Right atrium auricular region (tissue), 2 donors: Measurements from ENCODE around the gene NYAP2. TPM values are rescaled to one million over a fixed set of nuclear protein-coding genes. Genes with fewer than 3 reads are reported as not detected.

ENCODE experiments used
- DNase-seq: peaks from one replicate; pipeline ENCODE4 v3.0.0-alpha.2; 2019; ENCODE audit warnings: low spot score
- H3K27ac ChIP-seq, 2 donors: fragments of 200-600 bp; sonication (generic); 1 replicate in 1 of 2; 2 replicates in 1 of 2; pipeline ENCODE4 v1.5.1; 2016 to 2019
- H3K27me3 ChIP-seq, 2 donors: fragments of 200-600 bp; sonication (generic); one replicate each; pipeline versions ENCODE4 v1.5.1 to v1.6.0; 2017 to 2019
- H3K36me3 ChIP-seq: fragments of 200-600 bp; sonication (generic); one replicate; pipeline ENCODE4 v1.5.1; 2016
- H3K4me1 ChIP-seq, 2 donors: fragments of 200-600 bp; sonication (generic); one replicate each; pipeline versions ENCODE4 v1.5.1 to v1.6.0; 2017 to 2019
- H3K4me3 ChIP-seq, 2 donors: fragments of 200-600 bp; sonication (generic); 1 replicate in 1 of 2; 2 replicates in 1 of 2; pipeline ENCODE4 v1.5.1; 2017 to 2019; ENCODE audit warnings: mild to moderate bottlenecking in 1 of 2, moderate library complexity in 1 of 2
- H3K9me3 ChIP-seq, 2 donors: fragments of 200-600 bp; sonication (generic); one replicate each; pipeline ENCODE4 v1.5.1; 2019
- total RNA-seq, 2 donors: library from RNA; depleted of rRNA; stranded (reverse); fragments of >200 nt; gene quantifications; one replicate each; pipeline ENCODE4 v1.1.0, GENCODE V29; 2016
- TF ChIP-seq, protein P1 (sequence below), 2 donors: fragments of 200-600 bp; sonication (generic); IDR thresholded peaks; one replicate each; pipeline ENCODE4 v1.5.1; 2019; ENCODE audit warnings: antibody characterized with exemption in 2 of 2

NYAP2 gene
- total RNA-seq, 2 donors from 2014 or later: not detected

DNA sequence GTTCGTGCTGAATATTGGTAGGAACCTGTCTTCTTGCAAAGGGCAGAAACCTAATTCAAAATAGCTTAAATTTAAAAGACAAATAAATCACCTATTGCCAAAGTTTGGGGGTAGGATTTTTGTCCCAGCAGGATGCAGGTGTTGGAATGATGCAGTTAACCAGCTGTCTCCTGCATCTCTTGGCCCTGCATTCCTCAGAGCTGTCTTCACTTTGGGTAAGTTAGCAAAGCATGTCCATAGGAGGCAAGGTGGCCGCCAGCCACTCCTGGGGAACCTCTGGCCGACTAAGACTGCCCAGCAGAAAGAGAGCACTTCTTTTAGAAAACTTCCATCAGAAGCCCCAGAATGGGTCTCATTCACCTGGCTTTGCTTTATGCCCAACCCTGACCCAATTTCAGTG is 20.5 kb upstream of the NYAP2 start:
- Histone ChIP-seq H3K4me3 (no peak overlapping the region), H3K9me3 (no peaks in the 10 kb centered on the region), H3K4me1 (no peaks in the 10 kb centered on the region), H3K36me3 (no peaks in the 10 kb centered on the region), H3K27me3 (no peaks in the 10 kb centered on the region), H3K27ac (no peak overlapping the region)
- TF ChIP-seq, protein P1, sequence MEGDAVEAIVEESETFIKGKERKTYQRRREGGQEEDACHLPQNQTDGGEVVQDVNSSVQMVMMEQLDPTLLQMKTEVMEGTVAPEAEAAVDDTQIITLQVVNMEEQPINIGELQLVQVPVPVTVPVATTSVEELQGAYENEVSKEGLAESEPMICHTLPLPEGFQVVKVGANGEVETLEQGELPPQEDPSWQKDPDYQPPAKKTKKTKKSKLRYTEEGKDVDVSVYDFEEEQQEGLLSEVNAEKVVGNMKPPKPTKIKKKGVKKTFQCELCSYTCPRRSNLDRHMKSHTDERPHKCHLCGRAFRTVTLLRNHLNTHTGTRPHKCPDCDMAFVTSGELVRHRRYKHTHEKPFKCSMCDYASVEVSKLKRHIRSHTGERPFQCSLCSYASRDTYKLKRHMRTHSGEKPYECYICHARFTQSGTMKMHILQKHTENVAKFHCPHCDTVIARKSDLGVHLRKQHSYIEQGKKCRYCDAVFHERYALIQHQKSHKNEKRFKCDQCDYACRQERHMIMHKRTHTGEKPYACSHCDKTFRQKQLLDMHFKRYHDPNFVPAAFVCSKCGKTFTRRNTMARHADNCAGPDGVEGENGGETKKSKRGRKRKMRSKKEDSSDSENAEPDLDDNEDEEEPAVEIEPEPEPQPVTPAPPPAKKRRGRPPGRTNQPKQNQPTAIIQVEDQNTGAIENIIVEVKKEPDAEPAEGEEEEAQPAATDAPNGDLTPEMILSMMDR (IDR thresholded peaks at IDR 0.05): no peak
- no peak for DNase-seq

DNA sequence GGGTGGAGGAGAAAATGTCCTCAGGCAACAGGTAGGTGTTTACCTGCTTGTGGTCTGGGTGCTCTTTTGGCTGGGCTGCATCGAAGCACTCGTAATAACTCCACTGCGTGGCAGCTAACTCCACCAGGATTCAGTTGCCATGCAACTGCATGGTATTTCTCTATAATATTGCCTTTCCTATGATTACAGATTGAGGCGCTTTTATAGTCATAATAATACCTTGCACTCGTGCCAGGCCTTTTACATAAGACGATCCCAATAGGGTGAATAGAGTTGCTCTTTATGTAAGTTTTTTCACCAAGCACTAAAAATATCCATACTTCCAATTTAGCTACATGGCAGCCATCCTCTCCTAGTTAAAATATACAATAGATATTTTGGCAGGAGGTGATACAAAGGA is 19.7 kb upstream of the NYAP2 start:
- H3K4me1 ChIP-seq: no peaks in the 10 kb centered on the region
- no peak overlapping the region for H3K4me3 ChIP-seq
- TF ChIP-seq, protein P1 (IDR thresholded peaks at IDR 0.05): no peak
- H3K9me3 ChIP-seq: no peaks in the 10 kb centered on the region
- no peak overlapping the region for H3K27ac ChIP-seq
- H3K27me3 ChIP-seq: no peaks in the 10 kb centered on the region
- no peak for DNase-seq
- H3K36me3 ChIP-seq: no peaks in the 10 kb centered on the region

DNA sequence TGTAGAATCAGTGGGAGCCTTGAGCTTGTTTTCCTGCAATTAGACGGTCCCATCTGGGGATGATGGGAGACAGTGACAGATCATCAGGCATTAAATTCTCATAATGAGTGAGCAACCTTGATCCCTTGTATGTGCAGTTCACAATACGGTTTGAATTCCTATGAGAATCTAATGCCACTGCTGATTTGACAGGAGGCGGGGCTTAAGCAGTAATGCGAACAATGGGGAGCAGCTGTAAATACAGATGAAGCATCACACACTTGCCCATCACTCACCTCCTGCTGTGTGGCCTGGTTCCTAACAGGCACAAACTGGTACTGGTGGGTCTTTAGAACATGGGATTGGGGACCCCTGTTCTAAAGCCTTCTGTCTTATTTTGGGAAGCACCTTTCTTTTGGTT is 17.9 kb upstream of the NYAP2 start:
- Histone ChIP-seq H3K4me1 (no peaks in the 10 kb centered on the region), H3K4me3 (no peak overlapping the region), H3K27me3 (no peaks in the 10 kb centered on the region), H3K9me3 (no peaks in the 10 kb centered on the region), H3K36me3 (no peaks in the 10 kb centered on the region), H3K27ac (no peak overlapping the region)
- TF ChIP-seq, protein P1 (IDR thresholded peaks at IDR 0.05): no peak
- no peak for DNase-seq

DNA sequence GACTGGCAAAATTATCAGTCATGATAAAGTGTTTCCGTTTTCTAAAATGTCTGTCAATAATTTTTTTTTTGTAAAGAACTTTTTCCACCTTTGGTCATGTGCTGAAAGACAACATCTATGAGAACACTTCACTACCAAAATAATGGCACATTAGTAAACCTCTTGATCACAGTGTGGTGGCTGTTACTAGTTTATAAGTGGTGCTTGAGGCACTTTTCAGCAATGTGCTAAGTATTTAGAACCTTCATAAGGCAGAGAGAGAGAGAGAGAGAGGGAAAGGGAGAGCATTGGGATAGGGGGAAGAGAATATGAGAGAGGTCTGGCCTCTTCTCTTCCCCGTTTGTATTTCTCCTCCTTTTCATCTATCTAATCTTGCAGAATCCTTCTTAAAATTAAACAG is 1.1 kb upstream of the NYAP2 start:
- Histone ChIP-seq H3K27ac (no peak overlapping the region), H3K36me3 (no peaks in the 10 kb centered on the region), H3K4me3 (no peak overlapping the region), H3K4me1 (no peaks in the 10 kb centered on the region), H3K9me3 (no peaks in the 10 kb centered on the region), H3K27me3 (no peaks in the 10 kb centered on the region)
- no peak for DNase-seq
- TF ChIP-seq, protein P1 (IDR thresholded peaks at IDR 0.05): no peak

DNA sequence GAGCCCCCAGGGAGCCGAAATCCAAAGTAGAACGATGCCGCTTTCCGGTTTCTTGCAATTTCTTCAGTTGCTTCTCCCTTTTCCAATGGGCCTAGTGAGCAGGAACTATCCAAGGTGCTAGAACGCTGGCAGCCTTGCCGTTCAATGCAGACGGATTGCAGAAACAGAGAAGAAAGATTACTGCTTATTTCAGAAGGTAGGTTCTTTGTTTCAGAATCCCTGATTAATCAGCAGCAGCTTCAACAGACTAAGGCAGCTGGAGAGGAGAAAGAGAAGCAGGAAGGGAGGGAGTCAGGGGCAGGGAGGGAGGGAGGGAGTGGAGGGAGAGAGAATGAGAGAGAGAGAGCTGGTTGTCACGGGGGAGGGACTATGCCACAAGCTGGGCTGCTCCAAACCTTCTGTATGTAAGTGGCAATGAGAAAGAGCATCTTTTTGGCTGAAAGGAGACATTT is 576 bp downstream of the NYAP2 start:
- H3K4me3 ChIP-seq: no peak overlapping the region
- H3K27ac ChIP-seq: no peak overlapping the region
- H3K4me1 ChIP-seq: no peaks in the 10 kb centered on the region
- H3K27me3 ChIP-seq: no peaks in the 10 kb centered on the region
- no peak for DNase-seq
- no peaks in the 10 kb centered on the region for H3K36me3 ChIP-seq
- TF ChIP-seq, protein P1 (IDR thresholded peaks at IDR 0.05): no peak
- no peaks in the 10 kb centered on the region for H3K9me3 ChIP-seq
